Measurements from ENCODE around the gene FBXL14.

GRCh38 chr12:1575408-1576401, 18.7 kb downstream of the FBXL14 start:
- TF ChIP-seq CTCF (IDR thresholded peaks at IDR 0.05), result no peak
- TF ChIP-seq POLR2A (IDR thresholded peaks at IDR 0.05), result no peak

Data from breast epithelium (tissue), 3 donors.